Panc1 (cell line): Measurements from ENCODE around the gene HAGHL.

Experiments used
- POLR2AphosphoS5 ChIP-seq: IDR thresholded peaks from 2 replicates; pipeline ENCODE4 v1.6.1; 2012; ENCODE audit warnings: mild to moderate bottlenecking, low read depth, low read length, moderate library complexity
- TF ChIP-seq, protein P1 (sequence below): fragments of 450-650 bp; IDR thresholded peaks from 2 replicates; pipeline ENCODE4 v1.5.1; 2017; ENCODE audit warnings: mild to moderate bottlenecking

DNA sequence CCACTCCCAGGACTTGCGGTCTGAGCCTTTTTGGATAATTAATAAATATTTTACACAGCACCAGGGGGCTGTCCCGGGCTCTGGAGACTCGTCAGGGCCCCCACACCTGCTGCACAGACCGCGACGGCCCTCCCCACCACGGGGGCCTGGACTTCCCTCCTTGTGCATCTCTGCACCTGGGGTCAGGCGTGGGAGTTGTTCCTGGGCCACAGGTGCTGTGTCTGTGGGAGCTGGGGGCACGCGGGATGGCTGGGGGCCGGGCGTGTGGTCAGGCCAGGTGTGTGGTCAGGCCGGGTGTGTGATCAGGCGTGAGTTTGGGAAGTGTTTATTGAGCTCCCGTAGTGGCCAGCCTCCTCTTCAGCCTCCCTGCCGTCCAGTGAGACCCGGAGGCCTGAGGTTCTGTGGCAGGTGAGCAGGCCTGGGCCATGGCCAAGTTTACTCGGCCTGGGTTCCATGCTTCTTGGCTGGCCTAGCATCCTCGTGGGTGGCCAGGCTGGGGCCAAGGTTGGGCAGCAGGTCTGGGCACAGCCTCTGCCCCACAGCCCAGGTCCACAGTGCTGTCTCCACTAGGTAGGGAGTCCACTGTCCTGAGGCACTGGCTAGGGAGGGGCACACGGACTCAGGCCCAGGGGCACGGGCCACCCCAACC, 48.6 kb upstream of the HAGHL start:
- TF ChIP-seq, protein P1, sequence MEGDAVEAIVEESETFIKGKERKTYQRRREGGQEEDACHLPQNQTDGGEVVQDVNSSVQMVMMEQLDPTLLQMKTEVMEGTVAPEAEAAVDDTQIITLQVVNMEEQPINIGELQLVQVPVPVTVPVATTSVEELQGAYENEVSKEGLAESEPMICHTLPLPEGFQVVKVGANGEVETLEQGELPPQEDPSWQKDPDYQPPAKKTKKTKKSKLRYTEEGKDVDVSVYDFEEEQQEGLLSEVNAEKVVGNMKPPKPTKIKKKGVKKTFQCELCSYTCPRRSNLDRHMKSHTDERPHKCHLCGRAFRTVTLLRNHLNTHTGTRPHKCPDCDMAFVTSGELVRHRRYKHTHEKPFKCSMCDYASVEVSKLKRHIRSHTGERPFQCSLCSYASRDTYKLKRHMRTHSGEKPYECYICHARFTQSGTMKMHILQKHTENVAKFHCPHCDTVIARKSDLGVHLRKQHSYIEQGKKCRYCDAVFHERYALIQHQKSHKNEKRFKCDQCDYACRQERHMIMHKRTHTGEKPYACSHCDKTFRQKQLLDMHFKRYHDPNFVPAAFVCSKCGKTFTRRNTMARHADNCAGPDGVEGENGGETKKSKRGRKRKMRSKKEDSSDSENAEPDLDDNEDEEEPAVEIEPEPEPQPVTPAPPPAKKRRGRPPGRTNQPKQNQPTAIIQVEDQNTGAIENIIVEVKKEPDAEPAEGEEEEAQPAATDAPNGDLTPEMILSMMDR, result no peak
- no peak for TF ChIP-seq POLR2AphosphoS5
